Stimulated activated CD8-positive, alpha-beta memory T cell treated with anti-CD3 and anti-CD28 coated beads, Interleukin-15, amount 100 ng/mL, for 48 hours (primary cell): ENCODE results near the gene FAM236D.
"Not testable (repeated sequence)": the region's sequence is repeated elsewhere in the genome, so short reads cannot be mapped to it uniquely, and the experiment has no call there.

ENCODE experiments used
- DNase-seq, 2 donors: peaks; one replicate each; pipeline ENCODE4 v3.0.0-alpha.2; 2020; ENCODE audit warnings: low read depth in 2 of 2

Gene FAM236D

DNA sequence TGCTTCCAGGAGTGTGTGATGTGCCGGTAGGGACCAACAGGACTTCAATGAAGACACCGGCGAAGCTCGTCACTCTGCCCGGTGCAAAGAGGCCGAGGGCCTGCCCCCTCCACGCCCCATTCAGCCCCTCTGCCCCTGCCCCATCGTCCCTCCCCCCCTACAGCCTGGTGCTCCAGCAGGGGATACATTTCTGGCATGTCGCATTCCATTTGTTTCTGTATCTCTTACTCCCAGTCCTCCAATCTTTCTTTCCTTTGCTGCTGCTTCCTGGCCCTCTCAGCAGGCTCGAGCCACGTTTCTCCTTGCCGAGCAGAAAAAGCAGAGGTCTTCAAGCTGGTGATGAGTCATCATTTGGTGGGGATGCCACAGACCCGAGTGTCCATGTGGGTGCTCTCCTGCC lies at the start of gene FAM236D:
Gene FAM236D, minus strand, starts transcription at position 101 of the 400 bp plus-strand sequence. Its CDS starts 100 bp downstream, at position 1.
- not testable (repeated sequence) for DNase-seq

DNA sequence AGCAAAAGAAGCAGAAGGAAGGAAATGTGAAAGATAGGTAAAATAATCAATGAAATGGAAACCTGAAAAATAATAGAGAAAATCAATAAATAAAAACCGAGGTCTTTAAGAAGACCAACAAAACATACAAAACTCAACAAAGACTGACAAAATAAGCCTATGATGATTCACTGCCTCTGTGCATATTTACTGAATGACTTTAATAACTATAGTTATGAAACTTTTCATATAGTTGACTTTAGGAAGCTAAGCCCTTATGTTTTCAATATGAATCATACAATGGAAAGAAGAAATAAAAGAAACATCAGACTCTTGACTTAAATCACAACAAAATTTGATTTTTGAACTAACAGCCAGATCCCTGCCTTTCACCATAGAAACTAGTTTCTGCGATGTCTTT lies 29.5 kb upstream of the FAM236D start:
- DNase-seq = not testable (repeated sequence)

DNA sequence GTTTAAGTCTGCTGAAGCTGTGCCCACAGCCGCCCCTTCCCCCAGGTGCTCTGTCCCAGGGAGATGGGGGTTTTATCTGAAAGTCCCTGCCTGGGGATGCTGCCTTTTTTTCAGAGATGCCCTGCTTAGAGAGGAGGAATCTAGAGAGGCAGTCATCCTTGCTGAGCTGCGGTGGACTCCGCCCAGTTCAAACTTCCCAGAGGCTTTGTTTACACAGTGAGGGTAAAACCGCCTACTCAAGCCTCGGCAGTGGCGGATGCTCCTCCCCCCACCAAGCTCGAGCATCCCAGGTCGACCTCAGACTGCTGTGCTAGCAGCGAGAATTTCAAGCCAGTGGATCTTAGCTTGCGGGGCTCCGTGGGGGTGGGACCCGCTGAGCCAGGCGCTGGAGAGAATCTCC lies 22.7 kb upstream of the FAM236D start:
- DNase-seq = not testable (repeated sequence)

DNA sequence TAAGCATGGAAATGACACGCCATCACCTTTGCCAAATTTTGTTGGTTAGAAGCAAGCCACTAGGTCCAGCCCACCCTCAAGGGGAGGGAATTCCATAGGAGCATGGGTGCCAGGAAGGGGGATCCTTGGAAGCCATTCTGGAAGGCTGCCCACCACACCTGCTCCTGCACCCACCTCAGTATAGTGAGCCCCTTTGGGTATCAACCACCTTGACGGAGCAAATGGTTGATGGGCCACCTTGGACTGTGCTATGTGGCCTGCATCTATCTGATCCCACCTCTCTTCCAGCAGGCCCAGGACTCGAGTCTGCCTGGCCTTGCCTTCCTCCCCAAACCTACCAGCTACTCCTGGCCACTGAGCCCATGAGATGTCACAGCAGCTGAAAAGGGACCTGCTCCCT lies 17.6 kb downstream of the FAM236D start:
- DNase-seq = not testable (repeated sequence)

DNA sequence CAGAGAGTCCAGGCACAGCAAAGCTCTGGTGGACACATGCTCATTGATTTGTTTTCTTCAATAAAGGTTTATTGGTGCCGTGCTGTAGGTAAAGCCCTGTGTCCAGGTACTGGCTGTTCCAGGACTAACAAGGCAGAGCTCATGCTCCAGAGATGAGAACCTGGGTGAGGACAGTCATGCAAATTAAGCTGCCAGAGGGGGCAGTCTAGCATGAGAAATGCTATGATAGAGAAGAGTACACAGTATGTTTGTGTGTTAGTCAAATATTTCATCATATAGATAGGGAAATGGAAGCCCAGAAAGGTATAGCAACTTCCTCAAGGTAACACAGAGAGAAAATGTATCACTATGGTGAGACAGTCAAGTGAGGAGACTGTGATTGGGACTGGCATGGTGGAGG lies 19.9 kb downstream of the FAM236D start:
- not testable (repeated sequence) for DNase-seq

DNA sequence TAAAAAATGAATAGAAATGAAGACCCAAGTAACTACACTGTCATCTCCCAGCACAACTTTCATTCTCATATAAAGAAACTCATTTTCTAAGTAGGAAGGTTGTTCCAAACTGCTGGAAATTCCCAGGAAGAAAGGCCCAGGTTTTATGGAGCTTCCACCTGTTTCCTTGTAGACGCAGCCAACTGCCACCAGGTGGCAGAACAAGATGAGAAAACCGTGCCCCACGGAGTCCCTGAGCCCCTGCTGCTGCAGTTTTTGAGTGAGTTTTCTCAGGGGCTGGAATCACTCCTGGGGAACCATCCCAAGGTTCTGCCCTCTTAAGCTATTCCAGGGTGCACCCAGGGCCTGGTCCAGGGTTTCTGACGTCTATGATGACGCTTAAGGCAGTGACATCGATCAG lies 24.0 kb downstream of the FAM236D start:
- DNase-seq = not testable (repeated sequence)

DNA sequence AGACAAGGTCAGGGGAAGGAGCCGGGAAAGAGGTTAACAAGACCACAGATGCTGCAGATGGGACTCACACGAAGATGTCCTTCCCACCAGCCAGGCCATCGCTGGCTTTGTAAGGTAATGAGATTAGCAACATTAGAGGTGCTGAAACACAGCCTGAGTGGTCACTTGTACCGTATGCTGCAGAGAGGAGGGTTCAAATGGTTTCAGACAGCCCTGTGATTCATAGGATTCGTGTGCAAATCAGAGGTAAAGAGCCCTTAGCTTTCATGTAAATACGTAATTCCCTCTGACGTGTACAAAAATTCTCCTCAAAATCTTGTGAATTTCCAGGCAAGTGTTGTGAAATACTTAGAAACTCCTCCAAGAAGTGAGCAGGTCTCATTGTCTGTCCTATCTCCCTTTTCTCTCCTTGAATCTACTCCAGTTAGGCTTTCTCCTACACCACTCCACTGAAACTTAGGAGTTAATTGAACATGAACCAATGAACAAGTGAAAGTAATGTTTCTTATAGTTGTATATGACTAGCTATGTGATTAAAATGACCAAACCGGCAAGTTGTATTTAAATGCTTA lies 24.6 kb downstream of the FAM236D start:
- not testable (repeated sequence) for DNase-seq

DNA sequence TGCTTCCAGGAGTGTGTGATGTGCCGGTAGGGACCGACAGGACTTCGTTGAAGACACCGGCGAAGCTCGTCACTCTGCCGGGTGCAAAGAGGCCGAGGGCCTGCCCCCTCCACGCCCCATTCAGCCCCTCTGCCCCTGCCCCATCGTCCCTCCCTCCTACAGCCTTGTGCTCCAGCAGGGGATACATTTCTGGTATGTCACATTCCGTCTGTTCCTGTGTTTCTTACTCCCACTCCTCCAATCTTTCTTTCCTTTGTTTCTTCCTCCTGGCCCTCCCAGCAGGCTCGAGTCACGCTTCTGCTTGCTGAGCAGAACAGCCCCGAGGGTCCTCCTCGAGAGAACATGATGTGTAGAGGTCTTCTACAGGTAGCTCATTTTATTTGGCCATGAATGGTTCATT lies 25.4 kb downstream of the FAM236D start, which contains the start of gene FAM236B:
Gene FAM236B, minus strand, starts transcription at position 101 of the 400 bp plus-strand sequence. Its CDS starts 100 bp downstream, at position 1.
- DNase-seq = not testable (repeated sequence)

DNA sequence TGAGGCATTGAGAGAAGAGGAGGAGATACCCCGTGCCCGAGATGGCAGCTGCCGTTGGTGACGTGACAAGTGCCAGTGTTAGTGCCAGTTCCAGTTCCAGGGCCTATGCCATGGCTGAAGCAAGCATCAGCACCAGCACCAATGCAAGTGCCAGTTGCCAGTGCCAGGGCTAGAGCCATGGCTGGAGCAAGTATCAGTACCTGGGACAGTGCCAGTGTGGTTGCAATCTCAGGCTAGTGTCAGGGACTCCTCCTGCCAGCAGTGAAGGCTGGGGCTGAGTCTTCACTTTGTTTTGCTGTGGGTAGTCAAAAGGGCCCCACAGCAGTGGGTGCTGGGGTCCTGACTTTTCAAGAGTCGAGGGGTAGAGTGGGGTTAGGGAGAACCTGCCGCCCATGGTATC lies 29.9 kb downstream of the FAM236D start:
- not testable (repeated sequence) for DNase-seq

DNA sequence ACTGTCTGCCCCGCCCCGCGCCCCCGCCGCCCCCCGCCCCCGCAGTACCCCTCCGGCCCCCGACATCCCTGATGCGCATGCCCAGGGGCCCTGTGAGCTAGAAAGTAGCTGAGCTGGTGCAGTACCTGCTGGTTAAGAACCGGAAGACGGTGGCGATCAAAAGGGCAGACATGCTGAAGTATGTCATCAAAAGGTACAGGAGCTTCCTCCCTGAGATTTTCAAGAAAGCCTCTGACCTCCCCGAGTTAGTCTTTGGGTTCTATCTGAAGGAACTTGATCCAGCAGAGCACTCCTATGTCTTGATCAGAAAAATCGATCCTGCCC lies 30.6 kb downstream of the FAM236D start:
- not testable (repeated sequence) for DNase-seq

DNA sequence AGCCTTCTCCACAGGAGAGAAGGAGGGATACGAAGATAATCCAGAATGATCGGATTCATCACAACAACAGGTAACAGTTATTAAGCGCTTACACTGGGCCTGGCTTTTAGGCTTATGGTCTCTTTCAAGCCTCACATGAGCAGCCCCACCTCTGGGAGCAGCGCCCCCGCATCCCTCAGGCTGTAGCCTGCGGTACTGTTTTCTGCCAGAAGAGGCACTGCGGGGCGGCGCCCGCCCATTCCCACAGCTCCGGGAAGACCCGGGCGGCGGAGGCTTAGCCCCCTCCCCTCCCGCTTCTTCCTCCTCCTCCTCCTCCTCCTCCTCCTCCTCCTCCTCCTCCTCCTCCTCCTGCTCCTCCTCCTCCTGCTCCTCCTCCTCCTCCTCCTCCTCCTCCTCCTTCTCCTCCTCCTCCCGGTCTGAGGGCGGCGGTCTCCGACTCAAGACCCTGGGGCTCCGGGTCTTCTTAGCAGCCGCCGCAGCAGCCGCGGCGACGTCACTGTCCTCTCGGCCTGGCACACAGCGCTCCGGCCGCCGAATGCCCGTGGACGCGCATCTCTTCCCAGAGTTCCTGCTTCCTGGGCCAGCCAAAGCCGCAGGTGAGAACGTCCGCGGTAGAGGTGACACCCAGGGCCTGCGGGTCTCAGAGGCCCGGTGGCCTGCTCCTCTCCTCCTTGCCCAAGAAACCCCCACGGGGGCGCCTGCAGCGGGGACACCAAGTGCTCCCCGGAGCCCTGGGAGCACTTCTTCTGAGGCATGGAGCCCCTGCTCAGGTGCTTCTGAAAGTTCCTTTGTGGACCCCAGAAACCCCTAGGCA lies 31.1 kb downstream of the FAM236D start, which contains the start of gene DMRTC1B:
Gene DMRTC1B, plus strand, starts transcription at position 238 of the 814 bp plus-strand sequence. CDS start 68,246 bp downstream, outside the sequence.
- not testable (repeated sequence) for DNase-seq

DNA sequence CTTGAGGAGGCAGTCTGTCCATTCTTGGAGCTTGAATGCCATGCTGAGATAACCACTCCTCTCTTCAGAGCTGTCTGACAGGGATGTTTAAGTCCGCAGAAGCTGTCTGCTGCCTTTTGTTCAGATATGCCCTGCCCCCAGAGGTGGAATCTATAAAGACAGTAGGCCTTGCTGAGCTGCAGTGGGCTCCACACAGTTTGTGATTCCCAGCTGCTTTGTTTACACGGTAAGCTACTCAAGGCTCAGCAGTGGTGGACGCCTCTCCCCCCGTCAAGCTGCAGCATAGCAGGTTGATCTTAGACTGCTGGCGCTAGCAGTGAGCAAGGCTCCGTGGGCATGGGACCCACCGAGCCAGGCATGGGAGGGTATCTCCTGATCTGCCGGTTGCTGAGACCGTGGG lies 47.6 kb downstream of the FAM236D start:
- DNase-seq = not testable (repeated sequence)
